ENCODE results near the gene FIGLA. TPM values are rescaled to one million over a fixed set of nuclear protein-coding genes. Genes with fewer than 3 reads are reported as not detected.
"Not testable (repeated sequence)": the region's sequence is repeated elsewhere in the genome, so short reads cannot be mapped to it uniquely, and the experiment has no call there.

The FIGLA gene
- total and polyA plus RNA-seq, 5 donors: not detected

- Histone ChIP-seq H3K9me3 (ENCODE audit: control insufficient read depth, low read length) (no peaks in the 10 kb centered on the region), H3K27me3 (ENCODE audit: control insufficient read depth, insufficient read depth) (no peaks in the 10 kb centered on the region), H3K4me1 (ENCODE audit: control insufficient read depth, insufficient read depth, low read length) (no peaks in the 10 kb centered on the region), H3K27ac (ENCODE audit: low read length) (no peak overlapping the region), H3K4me3 (ENCODE audit: low read length) (no peak overlapping the region)
- WGBS: 84% methylated on average over 4 of the region's 4 CpGs
- intact Hi-C loops (cut with DNase I): no loop called here
- DNase-seq (no peak), ATAC-seq (no peak)
Measured at GRCh38 chr2:70743068-70743467, 47.4 kb downstream of the FIGLA start.

GRCh38 chr2:70739492-70739891, 51.0 kb downstream of the FIGLA start:
- ATAC-seq; H3K27me3 ChIP-seq (ENCODE audit: control insufficient read depth, insufficient read depth); intact Hi-C loops (cut with DNase I); H3K4me3 ChIP-seq (ENCODE audit: low read length); H3K27ac ChIP-seq (ENCODE audit: low read length); DNase-seq; H3K9me3 ChIP-seq (ENCODE audit: control insufficient read depth, low read length); H3K4me1 ChIP-seq (ENCODE audit: control insufficient read depth, insufficient read depth, low read length): not testable (repeated sequence)
- 95% methylated on average over 1 of the region's 1 CpG for WGBS

GRCh38 chr2:70738159-70738558, 52.3 kb downstream of the FIGLA start:
- no peaks in the 10 kb centered on the region for H3K27me3 ChIP-seq (ENCODE audit: control insufficient read depth, insufficient read depth)
- H3K9me3 ChIP-seq (ENCODE audit: control insufficient read depth, low read length): no peaks in the 10 kb centered on the region
- no peaks in the 10 kb centered on the region for H3K4me1 ChIP-seq (ENCODE audit: control insufficient read depth, insufficient read depth, low read length)
- ATAC-seq: no peak
- DNase-seq: no peak
- no peak overlapping the region for H3K27ac ChIP-seq (ENCODE audit: low read length)
- WGBS: 57% methylated on average over 2 of the region's 2 CpGs
- no peak overlapping the region for H3K4me3 ChIP-seq (ENCODE audit: low read length)
- intact Hi-C loops (cut with DNase I): no loop called here

- H3K9me3 ChIP-seq (ENCODE audit: control insufficient read depth, low read length): no peaks in the 10 kb centered on the region
- no peaks in the 10 kb centered on the region for H3K4me1 ChIP-seq (ENCODE audit: control insufficient read depth, insufficient read depth, low read length)
- no peaks in the 10 kb centered on the region for H3K27me3 ChIP-seq (ENCODE audit: control insufficient read depth, insufficient read depth)
- H3K4me3 ChIP-seq (ENCODE audit: low read length): no peak overlapping the region
- ATAC-seq: no peak
- DNase-seq: no peak
- no peak overlapping the region for H3K27ac ChIP-seq (ENCODE audit: low read length)
- intact Hi-C loops (cut with DNase I): no loop called here
- 70% methylated on average over 2 of the region's 2 CpGs for WGBS
Measured at GRCh38 chr2:70735071-70735470, 55.4 kb downstream of the FIGLA start.

GRCh38 chr2:70733646-70734180, 56.7 kb downstream of the FIGLA start:
- Histone ChIP-seq H3K27ac (ENCODE audit: low read length) (no peak overlapping the region), H3K9me3 (ENCODE audit: control insufficient read depth, low read length) (no peaks in the 10 kb centered on the region), H3K4me3 (ENCODE audit: low read length) (no peak overlapping the region), H3K27me3 (ENCODE audit: control insufficient read depth, insufficient read depth) (no peaks in the 10 kb centered on the region), H3K4me1 (ENCODE audit: control insufficient read depth, insufficient read depth, low read length) (no peaks in the 10 kb centered on the region)
- intact Hi-C loops (cut with DNase I): no loop called here
- DNase-seq (no peak), ATAC-seq (no peak)
- 47% methylated on average over 7 of the region's 7 CpGs for WGBS

GRCh38 chr2:70732766-70733645, 57.4 kb downstream of the FIGLA start:
- no peaks in the 10 kb centered on the region for H3K27me3 ChIP-seq (ENCODE audit: control insufficient read depth, insufficient read depth)
- ATAC-seq: no peak
- H3K4me1 ChIP-seq (ENCODE audit: control insufficient read depth, insufficient read depth, low read length): no peaks in the 10 kb centered on the region
- DNase-seq: no peak
- H3K9me3 ChIP-seq (ENCODE audit: control insufficient read depth, low read length): no peaks in the 10 kb centered on the region
- intact Hi-C loops (cut with DNase I): no loop called here
- H3K27ac ChIP-seq (ENCODE audit: low read length): no peak overlapping the region
- H3K4me3 ChIP-seq (ENCODE audit: low read length): no peak overlapping the region
- WGBS: 64% methylated on average over 6 of the region's 6 CpGs

- intact Hi-C loops (cut with DNase I): no loop called here
- WGBS: 94% methylated on average over 2 of the region's 2 CpGs
- no peaks in the 10 kb centered on the region for H3K9me3 ChIP-seq (ENCODE audit: control insufficient read depth, low read length)
- no peak overlapping the region for H3K27ac ChIP-seq (ENCODE audit: low read length)
- no peak overlapping the region for H3K4me3 ChIP-seq (ENCODE audit: low read length)
- no peaks in the 10 kb centered on the region for H3K27me3 ChIP-seq (ENCODE audit: control insufficient read depth, insufficient read depth)
- DNase-seq: no peak
- ATAC-seq: no peak
- H3K4me1 ChIP-seq (ENCODE audit: control insufficient read depth, insufficient read depth, low read length): no peaks in the 10 kb centered on the region
Measured at GRCh38 chr2:70730730-70731129, 59.7 kb downstream of the FIGLA start.

- intact Hi-C loops (cut with DNase I): no loop called here
- no peak overlapping the region for H3K4me3 ChIP-seq (ENCODE audit: low read length)
- no peaks in the 10 kb centered on the region for H3K4me1 ChIP-seq (ENCODE audit: control insufficient read depth, insufficient read depth, low read length)
- ATAC-seq (no peak), DNase-seq (no peak)
- 83% methylated on average over 1 of the region's 1 CpG for WGBS
- no peaks in the 10 kb centered on the region for H3K9me3 ChIP-seq (ENCODE audit: control insufficient read depth, low read length)
- no peaks in the 10 kb centered on the region for H3K27me3 ChIP-seq (ENCODE audit: control insufficient read depth, insufficient read depth)
- H3K27ac ChIP-seq (ENCODE audit: low read length): no peak overlapping the region
Measured at GRCh38 chr2:70729647-70730046, 60.8 kb downstream of the FIGLA start.

GRCh38 chr2:70728128-70728527, 62.3 kb downstream of the FIGLA start:
- no peak for DNase-seq
- Histone ChIP-seq H3K27me3 (ENCODE audit: control insufficient read depth, insufficient read depth) (no peaks in the 10 kb centered on the region), H3K4me3 (ENCODE audit: low read length) (no peak overlapping the region), H3K9me3 (ENCODE audit: control insufficient read depth, low read length) (no peaks in the 10 kb centered on the region), H3K27ac (ENCODE audit: low read length) (no peak overlapping the region), H3K4me1 (ENCODE audit: control insufficient read depth, insufficient read depth, low read length) (no peaks in the 10 kb centered on the region)
- ATAC-seq: no peak
- 69% methylated on average over 7 of the region's 7 CpGs for WGBS
- intact Hi-C loops (cut with DNase I): no loop called here
